Ovary (tissue), 3 donors: Measurements from ENCODE around the gene GLE1.

Experiments used
- CTCF ChIP-seq, 3 donors: fragments of 450-650 bp in 2 of 3; fragments of 200-600 bp in 1 of 3; IDR thresholded peaks; one replicate each; pipeline versions ENCODE4 v1.5.1 to v1.8.0; 2016 to 2022; ENCODE audit warnings: antibody characterized with exemption in 3 of 3, mild to moderate bottlenecking in 1 of 3
- POLR2A ChIP-seq: fragments of 450-650 bp; IDR thresholded peaks from one replicate; pipeline ENCODE4 v1.6.1; 2017; ENCODE audit warnings: antibody characterized with exemption, mild to moderate bottlenecking, moderate library complexity
- donor health status: DM: no; HTN: no; CAD: no.

- no peak for TF ChIP-seq CTCF (IDR thresholded peaks at IDR 0.05)
- TF ChIP-seq POLR2A = no peak
These were observed 47.3 kb upstream of the GLE1 start for GRCh38 chr9:128457207-128457606.
